HepG2 (cell line): ENCODE measurements around the gene HERC6. TPM values are rescaled to one million over a fixed set of nuclear protein-coding genes. Genes with fewer than 3 reads are reported as not detected.

Experiments
- ARNT2 ChIP-seq: sonication (generic); formaldehyde crosslinking; IDR thresholded peaks from 2 replicates; pipeline ENCODE4 v1.8.0; 2022; ENCODE audit warnings: mild to moderate bottlenecking, low read depth, missing genetic modification reagents, moderate library complexity
- CREB1 ChIP-seq, 2 experiments: fragments of 450-650 bp in 1 of 2; IDR thresholded peaks; 2 replicates each; pipeline ENCODE4 v1.6.1; 2016 to 2017; ENCODE audit warnings: control low read depth in 1 of 2, mild to moderate bottlenecking in 1 of 2, missing compliant biosample characterization in 1 of 2, missing genetic modification characterization in 1 of 2
- FOXA1 ChIP-seq, 2 experiments: fragments of 450-650 bp in 1 of 2; sonication (generic) in 1 of 2; formaldehyde crosslinking in 1 of 2; IDR thresholded peaks; 2 replicates each; pipeline versions ENCODE4 v1.4.0 to v1.6.1; 2016 to 2020; ENCODE audit warnings: missing genetic modification reagents in 1 of 2
- HDAC1 ChIP-seq: sonication (generic); formaldehyde crosslinking; IDR thresholded peaks from 2 replicates; pipeline ENCODE4 v1.5.1; 2020; ENCODE audit warnings: mild to moderate bottlenecking, missing genetic modification reagents
- MED1 ChIP-seq: sonication (generic); formaldehyde crosslinking; IDR thresholded peaks from 2 replicates; pipeline ENCODE4 v1.4.0; 2020; ENCODE audit warnings: missing genetic modification reagents
- MNT ChIP-seq: fragments of 450-650 bp; IDR thresholded peaks from 2 replicates; pipeline ENCODE4 v1.6.1; 2016
- MXD3 ChIP-seq: IDR thresholded peaks from 2 replicates; pipeline ENCODE4 v1.6.1; 2016; ENCODE audit warnings: mild to moderate bottlenecking, missing biosample characterization, missing genetic modification reagents
- RFX1 ChIP-seq: fragments of 450-650 bp; IDR thresholded peaks from 2 replicates; pipeline ENCODE4 v1.6.1; 2017
- TEAD3 ChIP-seq: optimal IDR thresholded peaks from 2 replicates; pipeline ENCODE3; 2016; ENCODE audit warnings: borderline replicate concordance
- ZNF292 ChIP-seq: sonication (generic); formaldehyde crosslinking; IDR thresholded peaks from 2 replicates; pipeline ENCODE4 v1.8.1; 2022; ENCODE audit warnings: mild to moderate bottlenecking, low read depth, missing genetic modification reagents, borderline replicate concordance
- ZNF691 ChIP-seq: sonication (generic); formaldehyde crosslinking; IDR thresholded peaks from 2 replicates; pipeline ENCODE4 v1.4.0; 2020; ENCODE audit warnings: missing genetic modification reagents, low read depth, mild to moderate bottlenecking, borderline replicate concordance
- ZNF709 ChIP-seq: sonication (generic); formaldehyde crosslinking; IDR thresholded peaks from 2 replicates; pipeline ENCODE4 v1.5.0; 2020; ENCODE audit warnings: mild to moderate bottlenecking, missing genetic modification reagents
- polyA plus RNA-seq, 8 experiments: library from polyadenylated mRNA; depleted of rRNA in 3 of 8; stranded (reverse) in 7 of 8; unstranded in 1 of 8; fragments of >200 nt; fragmentation: Illumina TruSeq in 4 of 8; extraction: Trizol in 4 of 8; gene quantifications; 2 replicates each; pipeline versions ENCODE4 v1.2.1 to v1.2.3, GENCODE V29; 2011 to 2016; ENCODE audit warnings: low read depth in 4 of 8, missing spikeins in 1 of 8, mixed read lengths in 1 of 8; ENCODE audit not compliant: insufficient read depth in 1 of 8
- total RNA-seq, 5 experiments: library from RNA; depleted of rRNA; stranded (reverse); fragments of >200 nt; fragmentation: Illumina TruSeq; extraction: Trizol; gene quantifications; 2 replicates each; pipeline ENCODE4 v1.2.3, GENCODE V29; 2016; ENCODE audit warnings: low read depth in 1 of 5

HERC6 gene
- total and polyA plus RNA-seq, 2 of the 13 experiments (the other 11 are each of a cell fraction or from before 2014, with no cell fraction given), result 0.50 to 2.0 TPM

GRCh38 chr4:88456670-88457306 lies 78.1 kb downstream of the HERC6 start, which contains the start of gene HERC5 (continued):
- no peak for TF ChIP-seq FOXA1 (IDR thresholded peaks at IDR 0.05)
- TF ChIP-seq FOXA1 (CRISPR knock-in tag; IDR thresholded peaks at IDR 0.05), result peak; percentile 16; the same call in 1 of the 2 replicates
- TF ChIP-seq MXD3 (CRISPR knock-in tag), result no peak
- peak; percentile 62 for TF ChIP-seq HDAC1 (CRISPR knock-in tag)
- TF ChIP-seq ZNF709, result peak; percentile 62; the same call in 1 of the 2 replicates
- no peak for TF ChIP-seq CREB1 (IDR thresholded peaks at IDR 0.05)
- TF ChIP-seq CREB1 (CRISPR knock-in tag; IDR thresholded peaks at IDR 0.05), result 0 out of 2 replicates have a peak, but pooled peaks have one; percentile 20
- peak; percentile 56 for TF ChIP-seq MNT
- TF ChIP-seq ARNT2 (CRISPR knock-in tag), result 0 out of 2 replicates have a peak, but pooled peaks have one; percentile 23
- peak; percentile 67 for TF ChIP-seq TEAD3 (CRISPR knock-in tag)
- peak; percentile 31; the same call in 1 of the 2 replicates for TF ChIP-seq MED1 (CRISPR knock-in tag)
- TF ChIP-seq ZNF292 (CRISPR knock-in tag), result 0 out of 2 replicates have a peak, but pooled peaks have one; percentile 33
- TF ChIP-seq ZNF691 (CRISPR knock-in tag), result 0 out of 2 replicates have a peak, but pooled peaks have one; percentile 49
- no peak for TF ChIP-seq RFX1
- TF ChIP-seq, all 625 proteins: peak for 182
